CD4-positive, CD25-positive, alpha-beta regulatory T cell (primary cell): ENCODE results near the gene VILL. TPM values are rescaled to one million over a fixed set of nuclear protein-coding genes. Genes with fewer than 3 reads are reported as not detected.

Experiments used
- ATAC-seq, 2 donors: fragments of 150-1000 bp; cut with Tn5 transposase; one replicate each; pipeline ENCODE4 v1.10.0; 2021; ENCODE audit warnings: low read depth in 2 of 2, moderate number of reproducible peaks in 2 of 2, moderate library complexity in 1 of 2
- DNase-seq, 3 donors: peaks; one replicate each; pipeline versions ENCODE4 v3.0.0 to v3.0.0-alpha.2; 2012 to 2022; ENCODE audit warnings: mixed read lengths in 1 of 3
- H3K27ac ChIP-seq: one replicate; pipeline ENCODE4 v1.7.0; 2013; ENCODE audit warnings: mild to moderate bottlenecking, low read length; ENCODE audit not compliant: insufficient read depth, poor library complexity, severe bottlenecking
- H3K27me3 ChIP-seq: one replicate; pipeline ENCODE4 v1.7.0; 2013; ENCODE audit warnings: low read length; ENCODE audit not compliant: control insufficient read depth, insufficient read depth
- H3K36me3 ChIP-seq: one replicate; pipeline ENCODE4 v1.7.0; 2013; ENCODE audit warnings: mild to moderate bottlenecking, low read length, moderate library complexity; ENCODE audit not compliant: control insufficient read depth, insufficient read depth
- H3K4me1 ChIP-seq: 2 replicates; pipeline ENCODE4 v1.7.0; 2013; ENCODE audit warnings: mild to moderate bottlenecking, low read length; ENCODE audit not compliant: insufficient read depth, control insufficient read depth, poor library complexity, severe bottlenecking
- H3K4me3 ChIP-seq: one replicate; pipeline ENCODE4 v1.7.0; 2013; ENCODE audit warnings: low read depth, mild to moderate bottlenecking, low read length, moderate library complexity
- H3K9me3 ChIP-seq, 2 experiments: 1 replicate in 1 of 2; 2 replicates in 1 of 2; pipeline ENCODE4 v1.7.0; 2013; ENCODE audit warnings: low read length in 2 of 2, mild to moderate bottlenecking in 1 of 2, moderate library complexity in 1 of 2; ENCODE audit not compliant: control insufficient read depth in 2 of 2
- H3K27ac Mint-ChIP-seq, 3 donors: one replicate each; pipeline ENCODE4 v1.8.0; 2020 to 2022; ENCODE audit warnings: mild to moderate bottlenecking in 3 of 3, mixed read lengths in 3 of 3, moderate library complexity in 2 of 3
- H3K27me3 Mint-ChIP-seq: one replicate; pipeline ENCODE4 v1.8.0; 2022; ENCODE audit warnings: mild to moderate bottlenecking, mixed read lengths
- H3K36me3 Mint-ChIP-seq: one replicate; pipeline ENCODE4 v1.8.0; 2020; ENCODE audit warnings: mixed read lengths
- H3K4me1 Mint-ChIP-seq, 4 donors: one replicate each; pipeline ENCODE4 v1.8.0; 2020 to 2022; ENCODE audit warnings: mixed read lengths in 4 of 4, mild to moderate bottlenecking in 1 of 4
- H3K4me3 Mint-ChIP-seq, 4 donors: one replicate each; pipeline ENCODE4 v1.8.0; 2020 to 2022; ENCODE audit warnings: mild to moderate bottlenecking in 4 of 4, mixed read lengths in 4 of 4, moderate library complexity in 3 of 4
- H3K9me3 Mint-ChIP-seq, 7 donors: one replicate each; pipeline ENCODE4 v1.8.0; 2020 to 2022; ENCODE audit warnings: mixed read lengths in 7 of 7, mild to moderate bottlenecking in 3 of 7, moderate library complexity in 2 of 7
- polyA plus RNA-seq, 4 donors: library from polyadenylated mRNA; unstranded; fragments of 300-500 nt; fragmentation: Illumina TruSeq; gene quantifications; one replicate each; pipeline ENCODE4 v1.2.3, GENCODE V29; 2021
- total RNA-seq: library from RNA; stranded (reverse); gene quantifications from one replicate; pipeline ENCODE4 v1.2.3, GENCODE V29; 2022

Gene VILL
- total and polyA plus RNA-seq, 5 donors from 2014 or later: 9.0 to 24.0 (median 12.7) TPM

DNA sequence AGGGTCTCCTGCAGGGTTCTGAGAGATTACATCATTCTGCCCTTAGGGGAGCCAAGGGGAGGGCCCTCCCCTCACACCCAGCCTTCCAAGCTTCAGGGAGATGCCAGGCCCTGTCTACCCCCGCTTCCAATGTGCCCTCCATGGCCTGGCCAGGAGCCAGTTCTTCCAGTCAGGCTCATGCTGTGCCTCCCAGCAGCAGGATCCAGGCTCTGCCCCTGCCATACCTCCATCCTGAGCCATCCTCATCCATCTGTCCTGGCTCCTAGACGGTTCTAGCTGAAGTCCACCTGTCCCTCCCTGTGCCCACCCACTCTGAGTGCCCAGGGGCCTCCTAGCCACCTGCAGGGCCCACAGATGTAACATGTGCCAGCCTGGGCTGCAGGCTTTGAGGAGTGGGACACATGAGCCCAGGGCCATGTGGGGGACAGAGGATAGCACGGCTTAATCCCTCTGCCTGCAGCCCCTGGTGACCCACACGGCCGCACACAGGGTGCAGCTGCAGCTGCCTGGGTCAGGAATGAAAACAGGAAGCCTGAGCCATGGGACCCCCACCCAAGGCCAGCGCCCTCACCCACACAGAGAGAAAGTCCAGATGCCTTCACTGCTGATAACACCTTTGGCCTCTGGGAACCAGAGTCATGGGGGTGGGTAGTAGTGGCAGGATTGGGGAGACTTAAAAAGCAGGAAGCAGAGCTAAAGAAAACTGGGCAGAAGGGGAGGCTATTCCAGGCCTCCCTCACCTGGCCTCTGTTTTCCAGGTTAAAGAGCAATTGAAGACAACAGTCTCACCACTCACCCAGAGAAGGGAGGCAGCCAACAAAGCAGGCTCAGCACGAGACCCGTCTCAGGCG is 27.1 kb downstream of the VILL start:
- DNase-seq (no peak), ATAC-seq (no peak)
- Mint-ChIP-seq H3K4me3 (no peak overlapping the region), H3K36me3 (peaks cover 60% of the 10 kb centered on the region), H3K9me3 (peaks cover 0 to 11% (median 0%) of the 10 kb centered on the region in 7 donors), H3K4me1 (peaks cover 0 to 23% (median 2%) of the 10 kb centered on the region in 4 donors), H3K27me3 (no peaks in the 10 kb centered on the region), H3K27ac (no peak overlapping the region)
- H3K4me1 ChIP-seq: peaks cover 8% of the 10 kb centered on the region
- peaks cover 51% of the 10 kb centered on the region for H3K36me3 ChIP-seq
- H3K27me3 ChIP-seq: no peaks in the 10 kb centered on the region
- no peak overlapping the region for H3K27ac ChIP-seq
- H3K4me3 ChIP-seq: no peak overlapping the region
- H3K9me3 ChIP-seq: peaks cover 0 to 10% of the 10 kb centered on the region in 2 experiments

DNA sequence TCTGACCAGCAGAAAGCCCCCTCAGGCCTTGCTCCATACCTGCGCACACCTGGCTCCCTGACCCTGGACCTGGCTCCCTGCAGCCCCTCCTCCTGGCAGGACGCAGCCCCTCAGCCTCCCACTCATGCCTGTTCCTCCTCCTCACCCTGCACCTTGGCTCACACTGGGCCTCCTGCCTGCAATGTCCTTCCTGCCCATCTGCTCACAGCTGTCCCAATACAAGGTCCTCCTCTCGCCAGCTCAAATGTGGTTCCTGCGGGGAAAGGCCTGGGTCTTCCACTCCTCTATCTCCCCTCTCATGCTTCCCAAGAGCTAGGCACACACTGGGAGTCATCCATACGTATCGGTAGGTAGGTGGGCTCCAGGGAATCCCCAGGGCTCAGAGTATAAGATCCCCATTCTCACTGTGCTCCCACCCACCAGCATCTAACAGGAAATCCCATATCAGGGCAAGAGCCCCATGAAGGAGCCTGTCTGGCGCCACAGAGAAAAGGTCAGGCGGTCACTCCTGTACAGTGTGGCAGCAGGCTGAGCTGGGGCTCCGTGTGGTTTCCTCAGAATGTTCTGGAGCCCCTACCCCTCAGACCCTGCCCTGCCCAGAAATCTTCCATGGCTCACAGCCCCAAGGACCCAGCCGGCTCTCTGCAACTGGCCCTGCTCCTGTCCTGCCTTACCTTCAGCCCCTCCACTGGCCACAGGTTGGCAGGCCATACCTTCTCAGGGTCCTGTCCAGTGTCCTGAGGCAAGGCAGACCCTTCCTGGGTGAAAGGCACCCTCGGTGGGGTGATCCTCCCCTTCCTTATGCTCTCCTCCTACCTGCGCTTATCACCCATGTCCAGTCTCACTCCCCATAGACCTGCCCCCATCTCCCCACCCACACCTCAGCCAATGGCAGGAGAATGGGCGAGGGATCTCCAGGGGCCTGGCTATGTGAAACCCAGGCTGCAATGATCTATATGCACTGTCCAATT is 28.0 kb downstream of the VILL start:
- Histone ChIP-seq H3K4me1 (peaks cover 17% of the 10 kb centered on the region), H3K27ac (no peak overlapping the region), H3K4me3 (no peak overlapping the region), H3K9me3 (peaks cover 0 to 10% of the 10 kb centered on the region in 2 experiments), H3K36me3 (peaks cover 49% of the 10 kb centered on the region), H3K27me3 (no peaks in the 10 kb centered on the region)
- peaks cover 0 to 33% (median 5%) of the 10 kb centered on the region in 4 donors for H3K4me1 Mint-ChIP-seq
- H3K9me3 Mint-ChIP-seq: peaks cover 0 to 11% (median 0%) of the 10 kb centered on the region in 7 donors
- DNase-seq (no peak), ATAC-seq (no peak)
- no peak overlapping the region for H3K4me3 Mint-ChIP-seq
- peaks cover 58% of the 10 kb centered on the region for H3K36me3 Mint-ChIP-seq
- no peaks in the 10 kb centered on the region for H3K27me3 Mint-ChIP-seq
- no peak overlapping the region for H3K27ac Mint-ChIP-seq

DNA sequence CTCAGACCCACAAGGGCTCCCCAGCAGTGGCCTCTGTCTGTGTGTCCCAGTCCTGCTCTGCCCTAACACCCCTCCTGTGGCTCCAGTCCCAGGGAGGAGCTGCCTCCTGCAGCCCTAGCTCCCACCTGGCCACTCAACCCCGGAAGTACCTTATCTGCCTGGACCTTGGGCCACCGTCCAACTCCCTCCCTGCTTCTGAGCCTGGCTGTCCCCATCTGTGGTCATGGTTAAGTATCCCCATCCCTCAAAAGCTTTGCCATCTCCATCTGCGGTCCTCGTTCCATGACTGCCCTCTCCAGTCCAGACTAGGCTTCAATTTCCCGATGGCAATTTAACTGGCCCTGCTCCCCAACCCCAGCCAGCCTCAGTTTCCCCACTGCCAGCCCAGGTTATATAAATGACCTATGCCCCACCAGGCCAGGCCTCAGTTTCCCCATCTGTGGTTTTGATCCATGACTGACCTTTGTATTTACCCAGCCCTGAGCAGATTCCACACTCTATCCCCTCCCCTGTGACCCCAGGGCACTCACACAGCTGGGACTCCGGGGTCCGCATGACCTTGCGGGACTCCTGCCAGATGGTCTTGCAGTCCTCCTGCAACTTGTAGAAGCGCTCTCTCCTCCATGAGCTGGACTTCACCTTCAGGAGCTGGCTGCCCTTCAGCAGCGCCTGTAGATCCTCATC is 29.2 kb downstream of the VILL start:
- no peak for ATAC-seq
- no peak overlapping the region for H3K27ac ChIP-seq
- H3K4me3 ChIP-seq: no peak overlapping the region
- Mint-ChIP-seq H3K4me3 (peak overlapping the region in 1 of 4 donors; percentile 33), H3K9me3 (peaks cover 0 to 11% (median 0%) of the 10 kb centered on the region in 7 donors), H3K27ac (peak overlapping the region in 2 of 3 donors; percentile 32 to 94), H3K36me3 (peaks cover 50% of the 10 kb centered on the region), H3K27me3 (no peaks in the 10 kb centered on the region), H3K4me1 (peaks cover 0 to 43% (median 8%) of the 10 kb centered on the region in 4 donors)
- no peaks in the 10 kb centered on the region for H3K27me3 ChIP-seq
- DNase-seq: no peak
- H3K36me3 ChIP-seq: peaks cover 47% of the 10 kb centered on the region
- peaks cover 25% of the 10 kb centered on the region for H3K4me1 ChIP-seq
- peaks cover 0 to 10% of the 10 kb centered on the region in 2 experiments for H3K9me3 ChIP-seq

DNA sequence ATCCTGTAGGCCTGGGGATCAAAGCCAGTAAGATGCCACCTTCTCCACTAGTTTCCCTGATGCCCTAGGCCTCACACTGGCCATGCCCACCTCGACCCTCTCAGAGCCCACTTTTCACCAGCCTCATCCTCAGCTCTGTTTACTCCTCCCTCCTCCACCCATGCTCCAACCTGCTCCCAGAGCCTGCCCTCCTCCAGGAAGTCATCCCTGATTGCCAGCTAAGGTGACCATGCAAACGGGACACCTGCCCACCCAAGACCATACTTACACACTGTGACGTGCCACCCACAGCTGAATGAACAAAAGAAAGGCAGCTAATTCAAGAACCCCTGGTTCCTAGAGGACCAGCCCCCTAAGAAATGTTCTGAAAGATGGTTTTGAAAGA is 29.7 kb downstream of the VILL start:
- Mint-ChIP-seq H3K27ac (peak overlapping the region in 2 of 3 donors; percentile 32 to 94), H3K4me3 (peak overlapping the region in 1 of 4 donors; percentile 33), H3K36me3 (peaks cover 45% of the 10 kb centered on the region), H3K4me1 (peaks cover 0 to 49% (median 11%) of the 10 kb centered on the region in 4 donors), H3K27me3 (no peaks in the 10 kb centered on the region), H3K9me3 (peaks cover 0 to 11% (median 0%) of the 10 kb centered on the region in 7 donors)
- H3K4me1 ChIP-seq: peaks cover 27% of the 10 kb centered on the region
- ATAC-seq (no peak), DNase-seq (no peak)
- H3K27me3 ChIP-seq: no peaks in the 10 kb centered on the region
- H3K27ac ChIP-seq: no peak overlapping the region
- H3K9me3 ChIP-seq: peaks cover 0 to 10% of the 10 kb centered on the region in 2 experiments
- H3K36me3 ChIP-seq: peaks cover 43% of the 10 kb centered on the region
- no peak overlapping the region for H3K4me3 ChIP-seq

DNA sequence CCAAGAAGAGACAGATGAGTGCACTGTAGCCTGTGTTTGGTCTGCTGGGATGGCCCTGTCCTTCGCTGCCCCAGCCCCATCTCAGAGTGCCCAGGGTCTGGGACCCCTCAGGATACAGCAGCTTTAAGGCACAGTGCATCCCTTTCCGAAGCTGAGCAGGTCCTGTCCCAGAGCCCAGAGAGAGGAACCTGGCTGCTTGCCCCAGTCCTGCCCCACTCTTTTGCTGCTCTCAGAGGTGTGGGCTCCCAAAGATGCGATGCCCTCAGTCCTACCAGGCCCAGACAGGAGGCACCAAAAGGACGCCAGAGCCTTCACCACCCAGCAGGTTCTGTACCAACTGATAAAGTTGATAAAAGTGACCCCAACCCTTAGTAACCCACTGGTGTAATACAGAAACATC is 30.6 kb downstream of the VILL start:
- Mint-ChIP-seq H3K4me1 (peaks cover 0 to 55% (median 16%) of the 10 kb centered on the region in 4 donors), H3K27me3 (no peaks in the 10 kb centered on the region)
- DNase-seq: no peak

DNA sequence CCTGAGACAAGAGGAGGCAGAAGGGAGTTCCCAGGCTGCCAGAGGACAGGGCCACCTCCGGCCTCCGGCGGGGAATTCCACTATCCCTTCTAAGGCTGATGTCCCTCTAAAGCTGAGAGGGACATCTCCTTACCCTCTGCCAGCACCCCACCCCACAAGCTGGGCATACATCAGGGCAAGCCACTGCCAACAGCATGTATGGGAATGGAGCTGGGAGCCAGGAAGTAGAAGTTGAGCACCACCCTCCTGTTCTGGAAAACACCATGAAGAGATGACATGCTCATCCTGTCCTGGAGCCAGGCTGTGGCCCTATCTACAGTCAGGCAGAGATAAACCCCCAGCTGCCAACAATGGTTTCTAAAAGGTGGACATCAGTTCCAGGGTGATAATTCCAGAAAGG is 31.7 kb downstream of the VILL start:
- H3K9me3 Mint-ChIP-seq: peaks cover 0 to 2% (median 0%) of the 10 kb centered on the region in 7 donors
- ATAC-seq (no peak), DNase-seq (no peak)
- H3K36me3 Mint-ChIP-seq: peaks cover 27% of the 10 kb centered on the region
- H3K4me1 Mint-ChIP-seq: peaks cover 0 to 55% (median 16%) of the 10 kb centered on the region in 4 donors
- no peaks in the 10 kb centered on the region for H3K27me3 Mint-ChIP-seq
- peak overlapping the region; percentile 26 for H3K27ac ChIP-seq
- H3K27me3 ChIP-seq: no peaks in the 10 kb centered on the region
- no peak overlapping the region for H3K4me3 ChIP-seq
- no peaks in the 10 kb centered on the region for H3K9me3 ChIP-seq
- peak overlapping the region in 3 of 4 donors; percentile 16 to 89 (median 41) for H3K4me3 Mint-ChIP-seq
- H3K36me3 ChIP-seq: peaks cover 24% of the 10 kb centered on the region
- peak overlapping the region; percentile 76 to 94 (median 85) for H3K27ac Mint-ChIP-seq
- peaks cover 36% of the 10 kb centered on the region for H3K4me1 ChIP-seq

More for the DNA sequence above, 30.6 kb downstream of the VILL start:
- no peak overlapping the region for H3K4me3 ChIP-seq
- H3K4me1 ChIP-seq: peaks cover 36% of the 10 kb centered on the region
- no peaks in the 10 kb centered on the region for H3K27me3 ChIP-seq
- peak overlapping the region in 2 of 3 donors; percentile 85 to 94 for H3K27ac Mint-ChIP-seq
- peaks cover 34% of the 10 kb centered on the region for H3K36me3 ChIP-seq
- H3K36me3 Mint-ChIP-seq: peaks cover 36% of the 10 kb centered on the region
- H3K27ac ChIP-seq: no peak overlapping the region
- H3K9me3 Mint-ChIP-seq: peaks cover 0 to 8% (median 0%) of the 10 kb centered on the region in 7 donors
- no peak overlapping the region for H3K4me3 Mint-ChIP-seq
- no peak for ATAC-seq
- H3K9me3 ChIP-seq: peaks cover 0 to 6% of the 10 kb centered on the region in 2 experiments
